ENCODE data around the gene E2F1. TPM values are rescaled to one million over a fixed set of nuclear protein-coding genes. Genes with fewer than 3 reads are reported as not detected.

Gene E2F1
- total and polyA plus RNA-seq, 10 donors, result 2.5 to 6.9 (median 5.0) TPM

DNA sequence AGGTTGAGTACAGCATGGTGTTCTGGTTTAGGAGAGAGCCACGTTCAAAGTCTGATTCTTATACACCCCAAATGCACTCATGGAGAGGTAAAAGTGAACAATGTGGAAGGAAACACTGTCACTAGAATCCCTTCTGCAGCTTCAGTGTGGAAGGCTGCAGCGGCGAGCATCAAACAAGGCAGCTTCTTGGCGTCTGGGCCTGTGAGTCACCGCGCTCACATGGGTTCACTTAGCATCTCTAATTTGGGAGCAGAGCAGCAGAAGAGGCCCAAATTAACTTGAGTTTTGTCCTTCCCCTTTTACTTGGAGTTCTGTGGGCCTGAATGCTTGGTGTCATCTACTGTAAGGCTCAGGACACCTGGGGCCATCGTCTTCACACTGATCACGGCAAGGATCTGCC, 10.9 kb upstream of the E2F1 start:
- Histone ChIP-seq H3K4me1 (no peaks in the 10 kb centered on the region), H3K9me3 (peaks cover 0 to 13% (median 0%) of the 10 kb centered on the region in 8 donors), H3K4me3 (no peak overlapping the region), H3K27ac (no peak overlapping the region), H3K27me3 (replicated peaks in 1 of 7) (no peaks in the 10 kb centered on the region), H3K36me3 (no peaks in the 10 kb centered on the region)
- no peak for DNase-seq
- intact Hi-C loops (cut with DNase I; ENCODE audit: low total_unique reads), result no loop called here
- TF ChIP-seq POLR2A (IDR thresholded peaks at IDR 0.05), result no peak
- TF ChIP-seq POLR2AphosphoS5 (IDR thresholded peaks at IDR 0.05), result no peak
- TF ChIP-seq, protein P1, sequence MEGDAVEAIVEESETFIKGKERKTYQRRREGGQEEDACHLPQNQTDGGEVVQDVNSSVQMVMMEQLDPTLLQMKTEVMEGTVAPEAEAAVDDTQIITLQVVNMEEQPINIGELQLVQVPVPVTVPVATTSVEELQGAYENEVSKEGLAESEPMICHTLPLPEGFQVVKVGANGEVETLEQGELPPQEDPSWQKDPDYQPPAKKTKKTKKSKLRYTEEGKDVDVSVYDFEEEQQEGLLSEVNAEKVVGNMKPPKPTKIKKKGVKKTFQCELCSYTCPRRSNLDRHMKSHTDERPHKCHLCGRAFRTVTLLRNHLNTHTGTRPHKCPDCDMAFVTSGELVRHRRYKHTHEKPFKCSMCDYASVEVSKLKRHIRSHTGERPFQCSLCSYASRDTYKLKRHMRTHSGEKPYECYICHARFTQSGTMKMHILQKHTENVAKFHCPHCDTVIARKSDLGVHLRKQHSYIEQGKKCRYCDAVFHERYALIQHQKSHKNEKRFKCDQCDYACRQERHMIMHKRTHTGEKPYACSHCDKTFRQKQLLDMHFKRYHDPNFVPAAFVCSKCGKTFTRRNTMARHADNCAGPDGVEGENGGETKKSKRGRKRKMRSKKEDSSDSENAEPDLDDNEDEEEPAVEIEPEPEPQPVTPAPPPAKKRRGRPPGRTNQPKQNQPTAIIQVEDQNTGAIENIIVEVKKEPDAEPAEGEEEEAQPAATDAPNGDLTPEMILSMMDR (IDR thresholded peaks at IDR 0.05 in 8 of 11, conservative IDR thresholded peaks at IDR 0.05 in 3 of 11), result no peak
- 70 to 94% (median 86%) methylated on average over 8 of the region's 8 CpGs for WGBS, 5 donors

DNA sequence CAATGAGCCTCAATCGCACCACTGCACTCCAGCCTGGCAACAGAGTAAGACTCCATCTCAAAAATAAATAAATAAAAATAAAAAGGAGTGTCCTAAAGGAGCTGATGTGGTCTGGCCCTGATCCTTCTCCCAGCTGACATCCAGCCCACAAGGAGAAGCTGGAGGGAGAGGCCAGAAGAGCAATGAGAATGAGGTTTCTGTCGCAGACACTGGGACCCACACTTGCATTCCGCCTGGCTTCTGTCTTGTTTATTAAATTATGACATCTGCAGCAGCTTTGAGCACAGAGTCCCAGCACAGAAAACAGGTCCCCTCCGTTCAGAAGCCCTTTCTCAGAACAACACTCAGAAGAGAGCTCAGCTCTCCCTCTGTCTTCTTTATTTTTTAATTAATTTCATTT, 10.3 kb upstream of the E2F1 start:
- Histone ChIP-seq H3K27me3 (replicated peaks in 1 of 7) (no peaks in the 10 kb centered on the region), H3K9me3 (peaks cover 0 to 13% (median 0%) of the 10 kb centered on the region in 8 donors), H3K27ac (no peak overlapping the region), H3K36me3 (no peaks in the 10 kb centered on the region), H3K4me1 (no peaks in the 10 kb centered on the region), H3K4me3 (no peak overlapping the region)
- intact Hi-C loops (cut with DNase I; ENCODE audit: low total_unique reads), result no loop called here
- WGBS, 5 donors, result 85 to 96% (median 90%) methylated on average over 4 of the region's 4 CpGs
- no peak for DNase-seq
- no peak for TF ChIP-seq POLR2AphosphoS5 (IDR thresholded peaks at IDR 0.05)
- TF ChIP-seq, protein P1 (IDR thresholded peaks at IDR 0.05 in 8 of 11, conservative IDR thresholded peaks at IDR 0.05 in 3 of 11), result no peak
- no peak for TF ChIP-seq POLR2A (IDR thresholded peaks at IDR 0.05)

DNA sequence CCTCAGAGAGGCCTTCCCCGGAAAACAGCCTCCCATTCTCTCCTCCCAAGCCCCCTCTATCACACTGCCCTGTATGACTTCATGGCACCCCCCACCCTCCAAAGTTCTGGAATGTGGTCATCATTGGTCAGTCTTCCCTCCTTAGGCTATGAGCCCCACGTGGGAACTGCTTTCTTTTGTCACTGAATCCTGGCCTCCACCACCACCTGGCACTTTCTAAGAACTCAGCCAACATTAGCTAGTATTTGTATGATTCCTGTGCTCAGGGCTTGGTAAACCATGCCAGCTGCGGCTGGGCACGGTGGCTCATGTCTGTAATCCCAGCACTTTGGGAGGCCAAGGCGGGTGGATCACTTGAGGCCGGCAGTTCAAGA, 8.4 kb upstream of the E2F1 start:
- Histone ChIP-seq H3K36me3 (no peaks in the 10 kb centered on the region), H3K27ac (no peak overlapping the region), H3K4me3 (no peak overlapping the region), H3K27me3 (replicated peaks in 1 of 7) (no peaks in the 10 kb centered on the region), H3K4me1 (peaks cover 0 to 11% (median 5%) of the 10 kb centered on the region in 6 donors), H3K9me3 (peaks cover 0 to 5% (median 0%) of the 10 kb centered on the region in 8 donors)
- intact Hi-C loops (cut with DNase I; ENCODE audit: low total_unique reads), result no loop called here
- 72 to 93% (median 89%) methylated on average over 3 to 6 of the region's 6 CpGs for WGBS, 5 donors
- no peak for TF ChIP-seq POLR2A (IDR thresholded peaks at IDR 0.05)
- TF ChIP-seq, protein P1 (IDR thresholded peaks at IDR 0.05 in 8 of 11, conservative IDR thresholded peaks at IDR 0.05 in 3 of 11), result no peak
- no peak for TF ChIP-seq POLR2AphosphoS5 (IDR thresholded peaks at IDR 0.05)
- DNase-seq, result no peak

DNA sequence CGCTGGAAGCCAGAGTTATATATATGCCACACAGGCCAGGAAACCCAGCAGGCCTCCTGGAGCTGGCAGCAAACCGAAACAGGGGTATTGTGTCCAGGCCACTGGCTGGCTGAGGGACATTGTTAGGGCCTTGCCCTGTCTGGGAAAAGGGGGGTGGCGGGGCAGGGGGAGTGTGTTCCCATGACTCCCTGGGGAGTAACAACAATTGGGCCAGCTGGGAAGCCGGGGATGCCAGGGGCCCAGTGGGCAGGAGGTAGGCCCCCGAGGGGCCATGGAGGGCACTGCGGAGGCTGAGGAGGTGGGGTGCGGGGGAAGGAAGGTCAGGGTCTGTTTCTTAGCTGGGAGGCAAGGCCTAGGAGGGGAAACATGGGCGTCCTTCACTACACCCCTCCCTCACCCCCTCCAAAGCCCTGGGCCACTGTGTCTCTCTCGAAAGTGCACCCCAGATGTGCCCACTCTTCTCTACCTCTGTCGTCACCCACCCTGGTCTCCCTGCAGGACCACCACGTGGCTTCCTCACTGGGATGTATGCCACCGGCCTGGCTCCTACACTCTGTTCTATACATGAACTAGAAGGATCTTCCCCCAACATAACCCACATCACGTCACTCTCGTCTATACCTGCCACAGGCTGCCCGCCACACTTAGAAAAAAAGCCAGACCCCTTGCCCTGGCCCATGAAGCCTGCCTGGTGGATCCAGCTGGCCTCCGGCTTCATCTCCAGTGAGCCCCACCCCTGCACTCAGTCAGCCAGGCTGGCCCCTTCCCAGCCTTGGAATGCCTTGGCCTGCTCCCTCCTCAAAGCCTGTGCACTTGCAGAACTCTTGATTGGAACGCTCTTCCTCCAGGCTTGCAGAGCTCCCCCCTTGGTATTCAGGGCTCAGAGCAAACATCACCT, 7.8 kb upstream of the E2F1 start:
- Histone ChIP-seq H3K36me3 (no peaks in the 10 kb centered on the region), H3K4me1 (peaks cover 0 to 18% (median 7%) of the 10 kb centered on the region in 6 donors), H3K9me3 (peaks cover 0 to 5% (median 0%) of the 10 kb centered on the region in 8 donors), H3K4me3 (no peak overlapping the region), H3K27ac (peak overlapping the region in 2 of 8 donors; percentile 13 to 30), H3K27me3 (replicated peaks in 1 of 7) (no peaks in the 10 kb centered on the region)
- no peak for DNase-seq
- 83 to 91% (median 83%) methylated on average over 15 to 17 of the region's 17 CpGs for WGBS, 5 donors
- TF ChIP-seq POLR2A (IDR thresholded peaks at IDR 0.05), result no peak
- intact Hi-C loops (cut with DNase I; ENCODE audit: low total_unique reads), result no loop called here

All from spleen (tissue), 11 donors.